BJ (cell line): Measurements from ENCODE around the gene PSME1. TPM values are rescaled to one million over a fixed set of nuclear protein-coding genes. Genes with fewer than 3 reads are reported as not detected.

ENCODE experiments used
- CTCF ChIA-PET: fragments of 350-600 bp; formaldehyde crosslinking; extraction: SDS; loops from one replicate; lab custom pipeline; 2021; ENCODE audit warnings: antibody characterized with exemption, inconsistent platforms; lab: Yijun Ruan, JAX
- POLR2A ChIA-PET: fragments of 300-600 bp; sonication (Branson Sonifier 250); formaldehyde crosslinking; extraction: SDS; loops from one replicate; lab custom pipeline; 2021; ENCODE audit warnings: antibody characterized with exemption; lab: Charles Lee
- DNase-seq: peaks from one replicate; pipeline ENCODE4 v3.0.0-alpha.2; 2011; ENCODE audit warnings: low read depth
- H3K27me3 ChIP-seq: 2 replicates; pipeline ENCODE4 v1.6.0; 2011; ENCODE audit warnings: low read length; ENCODE audit not compliant: control insufficient read depth, insufficient read depth
- H3K36me3 ChIP-seq: 2 replicates; pipeline ENCODE4 v1.5.1; 2011; ENCODE audit warnings: low read length; ENCODE audit not compliant: control insufficient read depth, insufficient read depth
- H3K4me3 ChIP-seq: 2 replicates; pipeline ENCODE4 v1.5.1; 2011; ENCODE audit warnings: low read depth, mild to moderate bottlenecking, control low read depth, low read length
- CTCF ChIP-seq: IDR thresholded peaks from 2 replicates; pipeline ENCODE4 v1.5.1; 2011; ENCODE audit warnings: low read depth, mild to moderate bottlenecking, control low read depth, inconsistent platforms, low read length, moderate library complexity; ENCODE audit not compliant: insufficient read depth
- polyA plus RNA-seq: library from polyadenylated mRNA; depleted of rRNA; stranded (reverse); fragments of >200 nt; gene quantifications from 2 replicates; pipeline ENCODE4 v1.2.3, GENCODE V29; 2011

PSME1 gene
- polyA plus RNA-seq, 1 experiment, result 106 TPM

DNA sequence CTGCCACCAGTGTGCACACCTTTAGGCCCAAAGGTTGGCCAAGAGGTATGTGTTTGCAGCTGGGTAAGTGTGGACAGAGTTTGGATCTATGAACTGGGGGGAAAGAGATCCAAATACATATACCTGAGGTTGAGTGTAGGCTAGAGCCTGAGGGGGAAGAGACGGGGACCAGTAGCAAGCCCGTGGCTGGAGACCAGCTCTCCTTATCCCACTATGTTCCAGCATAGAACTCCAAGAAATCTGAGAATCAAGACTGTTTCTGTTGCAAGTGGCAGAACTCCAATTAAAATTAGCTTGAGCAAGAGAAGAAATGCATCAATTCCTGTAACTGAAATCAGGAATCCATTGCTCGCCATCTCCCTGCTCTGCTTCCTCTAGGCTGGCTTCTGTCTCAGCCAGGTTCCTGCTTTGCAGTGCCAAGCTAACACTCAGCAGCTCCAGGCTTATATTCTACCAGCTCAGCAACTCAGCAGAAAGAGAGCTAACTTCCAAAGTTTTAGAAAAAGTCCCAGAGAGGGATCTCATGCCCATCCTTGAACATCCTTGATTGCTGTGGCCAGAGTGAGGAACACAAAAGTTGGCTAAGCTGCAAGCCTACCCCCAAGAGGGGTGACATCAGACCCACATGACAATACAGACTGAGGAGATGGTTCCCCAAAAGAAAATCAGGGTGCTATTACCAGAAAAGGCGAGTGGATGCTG lies 43.3 kb upstream of the PSME1 start:
- ChIA-PET CTCF (interaction anchor here (1.7 to 13.0 kb wide), 7 partner anchors 8 to 78 kb away, joined by 5 to 200 read pairs (median 7); partner anchors contain the start of gene CARMIL3), POLR2A (no interaction called here)
- H3K4me3 ChIP-seq, result no peak overlapping the region
- no peaks in the 10 kb centered on the region for H3K27me3 ChIP-seq
- peaks cover 5% of the 10 kb centered on the region for H3K36me3 ChIP-seq
- DNase-seq, result no peak
- TF ChIP-seq CTCF, result no peak

GRCh38 chr14:24093207-24093900 lies 42.6 kb upstream of the PSME1 start:
- Histone ChIP-seq H3K4me3 (peak overlapping the region; percentile 82; the same call in 1 of the 2 replicates), H3K27me3 (no peaks in the 10 kb centered on the region), H3K36me3 (peaks cover 10% of the 10 kb centered on the region)
- no peak for TF ChIP-seq CTCF
- no peak for DNase-seq
- ChIA-PET POLR2A (interaction anchor here (0.6 to 1.4 kb wide), 3 partner anchors 15 to 145 kb away, joined by 3 to 6 read pairs (median 4); partner anchors contain the start of genes DCAF11 and NRL), CTCF (interaction anchor here (0.7 to 13.0 kb wide), 8 partner anchors 9 to 78 kb away, joined by 3 to 200 read pairs (median 7); partner anchors contain the start of genes CARMIL3 and DCAF11)

GRCh38 chr14:24093901-24094840 lies 41.8 kb upstream of the PSME1 start, which contains the start of gene PCK2:
Gene PCK2, plus strand, starts transcription at chr14:24094311. Its CDS starts 95 bp downstream, at chr14:24094406.
- CTCF ChIA-PET, result interaction anchor here (0.7 to 13.0 kb wide), 7 partner anchors 10 to 79 kb away, joined by 3 to 200 read pairs (median 7); partner anchors contain the start of gene DCAF11
- peak; percentile 21; the same call in 1 of the 2 replicates for TF ChIP-seq CTCF
- peak; percentile 84 for DNase-seq
- Histone ChIP-seq H3K36me3 (peaks cover 17% of the 10 kb centered on the region), H3K27me3 (no peaks in the 10 kb centered on the region), H3K4me3 (peak within 1 kb of the TSS; percentile 82)
- POLR2A ChIA-PET, result interaction anchor here (0.5 to 1.4 kb wide), 5 partner anchors 15 to 865 kb away, joined by 3 to 10 read pairs (median 4); partner anchors contain the start of genes DCAF11 and NRL

- ChIA-PET POLR2A (interaction anchor here (1.1 kb wide), 1 partner anchor 19 kb away, joined by 3 read pairs; no protein-coding TSS in a partner anchor), CTCF (interaction anchor here (2.2 to 13.0 kb wide), 4 partner anchors 10 to 36 kb away, joined by 7 to 200 read pairs (median 105); no protein-coding TSS in a partner anchor)
- DNase-seq, result no peak
- peaks cover 18% of the 10 kb centered on the region for H3K36me3 ChIP-seq
- no peaks in the 10 kb centered on the region for H3K27me3 ChIP-seq
- no peak for TF ChIP-seq CTCF
- H3K4me3 ChIP-seq, result peak overlapping the region; percentile 82
Measured at GRCh38 chr14:24094841-24095270, 41.1 kb upstream of the PSME1 start.
